HS-5 (cell line): Measurements from ENCODE around the gene MYO7A.

ENCODE experiments used
- DNase-seq: peaks from one replicate; pipeline ENCODE4 v3.0.0-alpha.2; 2012; ENCODE audit warnings: low read depth

The MYO7A gene

GRCh38 chr11:77167111-77167626 lies 39.1 kb downstream of the MYO7A start:
- DNase-seq = no peak

- DNase-seq = no peak
These were observed 39.7 kb downstream of the MYO7A start for GRCh38 chr11:77167791-77168190.

GRCh38 chr11:77170107-77170506 lies 42.1 kb downstream of the MYO7A start:
- DNase-seq = no peak

GRCh38 chr11:77171254-77171653 lies 43.2 kb downstream of the MYO7A start:
- no peak for DNase-seq

DNA sequence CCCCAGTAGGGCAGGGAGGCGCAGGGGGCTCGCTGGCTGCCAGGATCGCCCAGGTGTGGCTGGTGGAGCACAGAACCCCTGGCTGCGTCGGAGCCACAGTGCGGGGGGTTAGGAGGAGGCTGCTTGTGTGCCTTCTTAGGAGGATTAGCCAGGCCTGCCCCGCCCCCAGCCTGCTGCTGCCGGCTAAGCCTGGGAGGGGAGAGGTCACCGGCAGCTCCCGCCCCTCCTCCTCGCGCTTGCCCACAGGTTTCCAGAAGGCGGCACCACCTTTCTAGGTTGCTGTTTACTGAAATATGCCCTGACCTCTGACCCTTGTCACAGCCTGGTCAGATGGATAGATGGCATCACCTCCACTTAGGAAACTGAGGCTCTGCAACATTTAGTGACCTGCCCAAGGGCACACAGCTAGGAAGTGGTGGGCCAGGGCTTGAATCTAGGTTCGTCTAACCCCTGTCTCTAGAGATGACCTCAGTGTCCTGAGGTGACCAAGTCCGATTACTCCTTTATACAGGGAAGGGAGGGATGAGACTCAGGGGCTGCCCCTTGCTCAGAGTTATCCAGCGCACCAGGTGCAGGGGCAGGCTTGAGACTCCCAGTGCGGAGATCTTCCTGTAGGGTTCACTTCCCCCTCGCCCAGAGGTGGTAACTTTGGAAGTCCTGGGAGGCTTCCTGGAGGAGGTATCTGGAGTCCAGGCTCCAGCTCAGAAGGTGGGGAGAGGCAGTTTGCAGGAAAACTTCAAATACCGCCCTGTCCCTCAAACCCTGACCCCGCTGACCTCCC lies 44.0 kb downstream of the MYO7A start:
- DNase-seq = no peak

DNA sequence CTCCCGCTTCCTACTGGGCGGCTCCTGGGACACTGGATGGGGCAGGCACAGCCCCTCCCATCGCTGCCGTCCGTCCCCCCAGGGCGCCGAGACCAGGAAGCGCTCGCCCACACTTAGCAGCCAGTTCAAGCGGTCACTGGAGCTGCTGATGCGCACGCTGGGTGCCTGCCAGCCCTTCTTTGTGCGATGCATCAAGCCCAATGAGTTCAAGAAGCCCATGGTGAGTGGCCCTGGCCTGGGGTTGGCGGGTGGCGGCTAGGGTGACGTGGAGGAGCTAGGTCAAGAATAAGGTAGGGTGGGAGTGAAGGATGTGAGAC lies 44.6 kb downstream of the MYO7A start:
- no peak for DNase-seq

DNA sequence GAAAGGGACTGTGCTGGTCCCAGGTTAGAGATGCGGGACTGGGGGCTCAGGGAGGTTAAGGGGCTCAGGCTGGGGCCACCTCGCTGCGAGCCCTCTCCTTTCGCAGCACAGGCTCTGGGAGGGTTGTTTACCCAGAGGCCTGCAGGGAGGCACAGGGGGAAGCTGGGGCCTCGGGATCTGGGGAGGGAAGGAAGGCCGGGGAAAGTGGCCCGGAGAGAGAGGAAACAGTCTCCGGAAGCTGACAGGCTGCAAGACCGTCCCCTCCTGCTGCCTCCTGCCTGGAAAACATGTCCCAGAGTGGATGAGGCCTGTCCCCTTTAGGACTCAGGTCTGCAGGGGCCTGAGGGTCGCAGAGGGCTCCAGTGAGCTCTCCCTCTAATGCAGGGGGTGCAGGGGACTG lies 45.4 kb downstream of the MYO7A start:
- DNase-seq = no peak

GRCh38 chr11:77174559-77174958 lies 46.5 kb downstream of the MYO7A start:
- DNase-seq = no peak

GRCh38 chr11:77175021-77175842 lies 47.2 kb downstream of the MYO7A start:
- DNase-seq = no peak

GRCh38 chr11:77175869-77176539 lies 48.0 kb downstream of the MYO7A start:
- no peak for DNase-seq

- DNase-seq = no peak
These were observed 49.0 kb downstream of the MYO7A start for GRCh38 chr11:77176996-77177395.

GRCh38 chr11:77178150-77178549 lies 50.1 kb downstream of the MYO7A start:
- no peak for DNase-seq

GRCh38 chr11:77179048-77179447 lies 51.0 kb downstream of the MYO7A start:
- DNase-seq = no peak

- DNase-seq = no peak
These were observed 51.6 kb downstream of the MYO7A start for GRCh38 chr11:77179681-77180080.

DNA sequence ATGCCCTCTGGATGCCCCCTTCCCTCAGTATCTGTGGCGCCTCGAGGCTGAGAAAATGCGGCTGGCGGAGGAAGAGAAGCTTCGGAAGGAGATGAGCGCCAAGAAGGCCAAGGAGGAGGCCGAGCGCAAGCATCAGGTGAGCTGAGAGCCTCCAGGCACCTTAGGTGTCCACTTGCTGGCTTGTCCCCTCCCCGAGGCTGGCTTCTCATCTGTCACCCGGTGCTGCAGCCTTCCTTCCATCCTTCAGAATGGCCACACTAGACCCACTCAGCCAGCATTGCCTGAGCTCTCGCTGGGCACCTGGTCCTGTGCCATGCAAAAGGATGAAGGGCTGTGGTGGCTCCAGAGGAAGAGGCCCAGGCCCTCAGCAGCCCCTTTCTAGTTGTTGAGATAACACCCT lies 52.3 kb downstream of the MYO7A start:
- DNase-seq = no peak

DNA sequence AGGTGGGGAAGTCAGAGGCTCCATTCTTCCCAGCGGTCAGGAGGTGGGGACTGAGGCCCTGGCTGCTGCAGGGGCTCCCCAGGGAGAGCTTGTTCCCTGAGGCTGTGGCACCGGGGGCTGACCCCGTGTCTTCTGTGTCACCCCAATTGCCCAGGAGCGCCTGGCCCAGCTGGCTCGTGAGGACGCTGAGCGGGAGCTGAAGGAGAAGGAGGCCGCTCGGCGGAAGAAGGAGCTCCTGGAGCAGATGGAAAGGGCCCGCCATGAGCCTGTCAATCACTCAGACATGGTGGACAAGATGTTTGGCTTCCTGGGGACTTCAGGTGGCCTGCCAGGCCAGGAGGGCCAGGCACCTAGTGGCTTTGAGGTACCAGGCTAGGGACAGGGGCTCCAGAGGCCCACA lies 53.2 kb downstream of the MYO7A start:
- no peak for DNase-seq

- no peak for DNase-seq
These were observed 53.9 kb downstream of the MYO7A start for GRCh38 chr11:77181799-77182541.

DNA sequence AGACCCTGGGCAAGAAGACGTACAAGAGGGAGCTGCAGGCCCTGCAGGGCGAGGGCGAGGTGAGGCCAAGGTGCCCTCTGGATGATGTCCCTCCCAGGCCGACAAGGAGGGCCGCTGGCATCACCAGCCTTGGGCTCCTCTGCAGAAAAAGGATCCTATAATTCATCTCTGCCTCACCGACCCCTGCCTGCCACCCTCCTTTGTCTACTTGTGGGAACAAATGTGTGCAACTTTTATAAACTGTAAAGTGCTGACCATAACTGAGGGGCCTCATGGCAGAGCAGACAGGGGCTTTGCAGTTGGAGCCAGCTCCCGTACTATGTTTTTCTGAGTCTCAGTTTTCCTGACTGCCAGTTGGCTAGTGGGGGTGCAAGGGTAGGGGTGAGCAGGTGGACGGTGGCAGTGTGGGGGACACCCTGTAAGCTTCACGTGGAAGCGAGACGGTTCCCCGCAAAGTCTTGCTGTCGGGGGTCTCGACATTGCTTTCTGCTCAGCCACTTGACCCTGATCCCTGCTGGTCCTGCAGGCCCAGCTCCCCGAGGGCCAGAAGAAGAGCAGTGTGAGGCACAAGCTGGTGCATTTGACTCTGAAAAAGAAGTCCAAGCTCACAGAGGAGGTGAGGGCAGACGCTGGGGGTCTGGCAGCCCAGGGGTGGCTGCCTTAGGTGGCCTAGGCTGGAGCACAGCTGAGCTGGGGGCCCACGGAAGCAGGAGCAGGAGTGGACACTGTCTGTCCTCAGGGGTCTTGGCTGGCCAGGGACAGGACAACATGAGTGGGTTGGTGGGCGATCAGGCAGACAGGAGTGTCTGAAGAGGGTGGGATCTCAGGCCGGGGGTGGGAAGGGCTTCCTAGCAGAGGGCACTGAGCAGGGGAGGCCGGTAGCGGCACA lies 54.7 kb downstream of the MYO7A start:
- DNase-seq = no peak

DNA sequence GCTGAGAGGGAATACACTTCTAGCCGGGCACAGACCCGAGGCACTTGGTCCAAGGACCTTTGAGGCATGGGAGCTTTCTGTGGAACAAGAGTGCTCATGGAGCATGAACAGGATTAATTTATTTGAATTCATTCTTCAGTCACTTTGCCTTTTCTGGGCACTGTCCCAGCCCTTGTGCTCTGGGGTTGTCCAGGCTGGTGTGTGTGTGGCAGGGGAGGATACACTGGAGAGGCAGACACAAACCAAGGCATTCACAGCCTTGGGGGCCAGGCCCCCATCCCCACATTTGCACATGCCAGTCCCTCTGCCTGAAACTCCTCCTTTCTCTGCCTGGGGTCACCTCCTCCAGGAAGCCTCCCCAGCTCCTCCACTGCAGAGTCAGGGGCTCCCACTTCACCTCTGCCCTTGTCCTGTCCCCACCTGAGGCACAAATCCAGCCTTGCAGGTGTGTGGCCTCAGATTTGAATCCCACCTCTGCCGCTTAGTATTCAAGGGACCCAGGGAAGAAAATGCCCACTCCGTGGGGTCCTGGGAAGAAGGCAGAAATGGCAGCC lies 55.5 kb downstream of the MYO7A start:
- DNase-seq = no peak

GRCh38 chr11:77184136-77184860 lies 56.3 kb downstream of the MYO7A start:
- no peak for DNase-seq
